Psoas muscle (tissue), 8 donors: ENCODE measurements around the gene ZNF26. TPM values are rescaled to one million over a fixed set of nuclear protein-coding genes. Genes with fewer than 3 reads are reported as not detected.

Experiments
- ATAC-seq, 4 donors: fragments of 200-7000 bp; cut with Tn5 transposase; one replicate each; pipeline ENCODE4 v1.9.1; 2020; ENCODE audit warnings: moderate library complexity in 3 of 4, mild to moderate bottlenecking in 2 of 4
- DNase-seq, 2 donors: peaks; one replicate each; pipeline ENCODE4 v3.0.0-alpha.2; 2020
- H3K27ac ChIP-seq: fragments of 200-600 bp; one replicate; pipeline ENCODE4 v1.8.0; 2022
- H3K27me3 ChIP-seq, 3 donors: fragments of 200-600 bp in 1 of 3; one replicate each; pipeline versions ENCODE4 v1.6.1 to v1.8.0; 2013 to 2022; ENCODE audit warnings: low read length in 2 of 3, mild to moderate bottlenecking in 2 of 3, moderate library complexity in 1 of 3; ENCODE audit not compliant: insufficient read depth in 3 of 3
- H3K36me3 ChIP-seq, 2 donors: fragments of 200-600 bp in 1 of 2; one replicate each; pipeline versions ENCODE4 v1.6.1 to v1.8.0; 2013 to 2022; ENCODE audit warnings: low read depth in 1 of 2, mild to moderate bottlenecking in 1 of 2, moderate library complexity in 1 of 2; ENCODE audit not compliant: insufficient read depth in 1 of 2
- H3K4me1 ChIP-seq: fragments of 200-600 bp; one replicate; pipeline ENCODE4 v1.8.0; 2022
- H3K4me3 ChIP-seq: fragments of 200-600 bp; one replicate; pipeline ENCODE4 v1.8.0; 2022; ENCODE audit warnings: mild to moderate bottlenecking
- H3K9me3 ChIP-seq: fragments of 200-600 bp; one replicate; pipeline ENCODE4 v1.8.0; 2022
- WGBS, 3 donors: extraction: QIAGEN DNeasy Blood & Tissue Kit; methylation state at CpG; one replicate each; pipeline versions ENCODE4 v1.1.6 to v1.1.7; 2013; 5-methylcytosine and 5-hydroxymethylcytosine counted together
- intact Hi-C, 2 donors: fragments of 100-400 bp; cut with DNase I; formaldehyde crosslinking; loops; one replicate each; pipeline versions ENCODE4 v1.11.0 to v1.14.2; 2022
- polyA plus RNA-seq, 3 donors: library from polyadenylated mRNA; stranded (reverse); fragments of 200-250 nt; gene quantifications; one replicate each; pipeline ENCODE4 v1.2.3, GENCODE V29; 2013
- total RNA-seq, 4 donors: library from RNA; stranded (reverse); fragmentation: NEBNext Ultra II Directional in 2 of 4; extraction: Animal tissue kit (Norgen Biotek cat#: 25700) in 2 of 4; gene quantifications; one replicate each; pipeline versions ENCODE4 v1.2.1 to v1.2.4, GENCODE V29; 2021 to 2023
- TF ChIP-seq, protein P1 (sequence below): fragments of 200-600 bp; IDR thresholded peaks from one replicate; pipeline ENCODE4 v1.8.0; 2022; ENCODE audit warnings: antibody characterized with exemption
- donor health status: healthy with polysubstance abuse.
- donor health status: DM: no; HTN: no; CAD: no; lungs with moderate emphysema.
- donor health status: Bipolar disorder and iron deficiency.
- donor health status: healthy.
- donor health status: DM: yes; HTN: yes; CAD: no.
- donor health status: DM: no; HTN: no; CAD: no.
- donor health status: DM: no; HTN: no; CAD: no.
- donor health status: DM: yes; HTN: yes; CAD: no.

The ZNF26 gene
- total and polyA plus RNA-seq, 7 donors, result 1.4 to 4.0 (median 3.1) TPM

DNA sequence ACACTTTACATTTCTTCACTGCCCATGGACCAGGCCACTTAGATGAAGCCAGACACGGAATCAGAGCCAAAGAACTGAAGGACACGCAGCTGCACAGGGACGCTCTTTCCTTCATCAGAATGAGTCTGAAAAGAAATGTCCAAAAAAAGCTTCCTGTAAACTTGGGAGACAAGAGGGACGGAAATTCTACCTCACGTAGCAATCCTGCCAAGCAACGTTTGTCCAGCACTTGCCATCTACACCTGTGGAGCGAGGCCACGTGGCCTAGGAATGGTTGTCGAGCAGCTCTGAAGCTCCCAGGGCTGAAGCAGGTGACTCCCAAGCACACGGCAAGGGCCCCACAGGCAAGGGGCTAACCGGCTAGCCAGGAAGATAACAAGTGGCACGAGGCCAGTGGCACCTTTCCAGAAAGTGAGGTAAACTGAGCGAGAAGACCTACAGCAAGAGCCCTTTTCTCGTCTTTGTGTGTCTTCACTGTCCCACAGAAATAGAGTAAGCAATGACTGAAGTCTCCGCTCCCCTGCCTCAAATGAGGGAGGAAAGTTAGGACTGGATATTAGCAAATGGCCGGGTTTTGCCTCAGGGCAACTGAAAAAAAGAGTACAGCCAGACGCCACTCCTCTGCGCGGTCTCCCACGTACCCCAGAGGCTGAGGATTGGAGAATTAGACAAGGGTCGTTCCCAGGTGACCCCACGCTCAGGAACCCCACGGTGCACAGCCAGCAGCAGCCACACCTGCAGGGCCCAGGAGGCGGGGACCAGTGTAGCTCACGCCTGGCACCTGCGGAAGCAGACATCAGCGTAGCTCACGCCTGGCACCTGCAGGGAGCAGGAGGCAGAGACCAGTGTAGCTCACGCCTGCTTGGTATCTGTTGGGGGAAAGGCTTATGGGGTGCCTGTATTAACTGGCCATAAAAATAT is 37.8 kb upstream of the ZNF26 start:
- no peak for ATAC-seq
- Histone ChIP-seq H3K4me3 (no peak overlapping the region), H3K27me3 (no peaks in the 10 kb centered on the region), H3K27ac (no peak overlapping the region), H3K9me3 (peaks cover 84% of the 10 kb centered on the region), H3K4me1 (no peaks in the 10 kb centered on the region), H3K36me3 (peaks cover 13 to 35% of the 10 kb centered on the region in 2 donors)
- TF ChIP-seq, protein P1, sequence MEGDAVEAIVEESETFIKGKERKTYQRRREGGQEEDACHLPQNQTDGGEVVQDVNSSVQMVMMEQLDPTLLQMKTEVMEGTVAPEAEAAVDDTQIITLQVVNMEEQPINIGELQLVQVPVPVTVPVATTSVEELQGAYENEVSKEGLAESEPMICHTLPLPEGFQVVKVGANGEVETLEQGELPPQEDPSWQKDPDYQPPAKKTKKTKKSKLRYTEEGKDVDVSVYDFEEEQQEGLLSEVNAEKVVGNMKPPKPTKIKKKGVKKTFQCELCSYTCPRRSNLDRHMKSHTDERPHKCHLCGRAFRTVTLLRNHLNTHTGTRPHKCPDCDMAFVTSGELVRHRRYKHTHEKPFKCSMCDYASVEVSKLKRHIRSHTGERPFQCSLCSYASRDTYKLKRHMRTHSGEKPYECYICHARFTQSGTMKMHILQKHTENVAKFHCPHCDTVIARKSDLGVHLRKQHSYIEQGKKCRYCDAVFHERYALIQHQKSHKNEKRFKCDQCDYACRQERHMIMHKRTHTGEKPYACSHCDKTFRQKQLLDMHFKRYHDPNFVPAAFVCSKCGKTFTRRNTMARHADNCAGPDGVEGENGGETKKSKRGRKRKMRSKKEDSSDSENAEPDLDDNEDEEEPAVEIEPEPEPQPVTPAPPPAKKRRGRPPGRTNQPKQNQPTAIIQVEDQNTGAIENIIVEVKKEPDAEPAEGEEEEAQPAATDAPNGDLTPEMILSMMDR, result no peak
- intact Hi-C loops, result no loop called here
- DNase-seq, result no peak
- 93 to 96% (median 96%) methylated on average over 29 of the region's 29 CpGs for WGBS, 3 donors

DNA sequence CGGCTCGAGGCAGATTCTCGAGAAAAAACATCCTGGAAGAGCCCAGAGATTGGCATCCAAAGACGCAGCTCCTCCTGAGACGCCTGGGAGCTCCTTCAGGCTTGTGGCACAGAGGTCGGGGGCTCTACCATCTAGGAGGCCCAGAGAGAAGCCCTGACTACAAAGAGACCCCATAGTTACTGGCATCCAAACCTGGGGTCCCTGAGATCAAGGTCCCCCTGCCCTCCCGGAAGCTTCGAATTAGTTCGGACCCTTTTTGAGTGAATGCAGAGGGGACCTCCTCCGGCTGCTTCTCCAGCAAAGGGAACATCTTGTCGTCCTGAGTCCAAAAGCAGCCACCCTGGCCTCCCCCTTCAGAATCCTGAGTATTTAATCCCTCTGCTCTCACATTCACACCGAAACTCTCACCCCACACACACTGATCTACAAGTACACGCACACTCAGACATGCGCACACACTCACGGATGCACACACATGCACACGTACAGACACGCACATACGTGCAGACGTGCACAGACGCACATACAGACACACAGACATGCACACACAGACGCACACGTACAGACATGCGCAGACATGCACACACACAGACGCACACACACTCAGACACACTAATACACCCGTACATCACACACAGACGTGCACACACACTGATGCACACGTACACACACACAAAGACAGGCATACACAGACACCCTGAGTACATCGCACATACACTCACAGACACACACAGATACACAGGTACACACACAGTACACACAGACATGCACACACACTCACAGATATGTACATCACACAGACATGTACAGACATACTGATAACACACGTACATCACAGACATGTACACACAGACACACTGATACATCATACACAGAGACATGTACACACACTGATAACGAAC is 36.0 kb upstream of the ZNF26 start:
- H3K27ac ChIP-seq, result no peak overlapping the region
- no peaks in the 10 kb centered on the region for H3K27me3 ChIP-seq
- H3K4me3 ChIP-seq, result no peak overlapping the region
- TF ChIP-seq, protein P1, result no peak
- H3K4me1 ChIP-seq, result peaks cover 3% of the 10 kb centered on the region
- ATAC-seq (no peak), DNase-seq (no peak)
- H3K36me3 ChIP-seq, result peaks cover 4 to 17% of the 10 kb centered on the region in 2 donors
- 98 to 99% (median 99%) methylated on average over 30 of the region's 30 CpGs for WGBS, 3 donors
- H3K9me3 ChIP-seq, result peaks cover 66% of the 10 kb centered on the region
- intact Hi-C loops, result no loop called here

DNA sequence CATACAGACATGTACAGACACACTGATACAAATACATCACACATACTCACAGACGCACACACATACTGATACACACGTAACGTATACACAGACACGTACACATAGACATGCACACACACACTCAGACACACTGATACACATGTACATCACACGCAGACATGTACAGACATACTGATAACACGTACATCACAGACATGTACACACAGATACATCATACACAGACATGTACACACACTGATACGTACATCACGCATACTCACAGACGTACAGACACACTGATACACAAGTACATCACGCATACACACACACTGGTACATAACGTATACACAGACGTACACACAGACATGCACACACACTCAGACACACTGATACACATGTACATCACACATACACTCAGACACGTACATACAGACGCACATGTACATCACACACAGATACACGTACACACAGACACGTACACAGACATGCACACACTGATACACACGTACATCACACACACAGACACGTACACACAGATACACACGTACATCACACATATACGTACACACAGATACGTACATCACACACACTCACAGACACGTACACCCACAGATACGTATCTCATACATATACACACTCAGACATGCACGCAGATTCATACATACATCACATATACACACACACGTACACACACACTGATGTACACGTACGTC is 35.2 kb upstream of the ZNF26 start:
- intact Hi-C loops, result no loop called here
- H3K9me3 ChIP-seq, result peaks cover 61% of the 10 kb centered on the region

DNA sequence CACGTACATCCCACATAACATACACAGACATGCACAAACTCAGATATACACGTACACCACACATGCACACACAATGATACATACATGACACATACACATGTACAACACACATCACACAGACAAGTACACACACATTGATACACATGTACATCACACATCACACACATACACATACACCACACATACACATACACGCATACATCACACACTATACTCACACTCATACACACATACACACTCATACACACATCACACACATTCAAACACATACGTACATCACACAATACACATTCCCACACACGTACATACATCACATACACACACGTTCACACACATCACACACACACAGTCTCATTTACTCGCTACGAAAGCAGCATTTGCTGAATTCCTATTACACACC is 34.5 kb upstream of the ZNF26 start:
- no peak for ATAC-seq
- no peak overlapping the region for H3K4me3 ChIP-seq
- H3K27me3 ChIP-seq, result no peaks in the 10 kb centered on the region
- DNase-seq, result no peak
- peaks cover 54% of the 10 kb centered on the region for H3K9me3 ChIP-seq
- no peak overlapping the region for H3K27ac ChIP-seq
- WGBS, 3 donors, result 98 to 99% (median 98%) methylated on average over 8 of the region's 8 CpGs
- H3K4me1 ChIP-seq, result peaks cover 3% of the 10 kb centered on the region
- H3K36me3 ChIP-seq, result peaks cover 0 to 2% of the 10 kb centered on the region in 2 donors
- TF ChIP-seq, protein P1, result no peak
- intact Hi-C loops, result no loop called here

More for the DNA sequence above, 35.2 kb upstream of the ZNF26 start:
- Histone ChIP-seq H3K27ac (no peak overlapping the region), H3K4me1 (peaks cover 3% of the 10 kb centered on the region), H3K36me3 (peaks cover 0 to 9% of the 10 kb centered on the region in 2 donors), H3K4me3 (no peak overlapping the region), H3K27me3 (no peaks in the 10 kb centered on the region)
- 94 to 99% (median 98%) methylated on average over 27 of the region's 27 CpGs for WGBS, 3 donors
- ATAC-seq (no peak), DNase-seq (no peak)
- TF ChIP-seq, protein P1, result no peak
